Activated CD8-positive, alpha-beta T cell treated with anti-CD3 and anti-CD28 coated beads, Interleukin-2, amount 10 ng/mL, durations not matched to agents 7 days and 5 days (primary cell): ENCODE results near the gene ELFN1. TPM values are rescaled to one million over a fixed set of nuclear protein-coding genes. Genes with fewer than 3 reads are reported as not detected.

ENCODE experiments used
- ATAC-seq: fragments of 150-1000 bp; cut with Tn5 transposase; one replicate; pipeline ENCODE4 v1.10.0; 2021; ENCODE audit warnings: moderate library complexity
- CTCF ChIA-PET: fragments of 350-600 bp; sonication (Branson Sonifier 250); formaldehyde crosslinking; loops from one replicate; lab custom pipeline; 2021; ENCODE audit warnings: antibody characterized with exemption; lab: Charles Lee
- POLR2A ChIA-PET: fragments of 350-600 bp; sonication (Branson Sonifier 250); formaldehyde crosslinking; loops from one replicate; lab custom pipeline; 2021; ENCODE audit warnings: antibody characterized with exemption; lab: Charles Lee
- DNase-seq: peaks from one replicate; pipeline ENCODE4 v3.0.0-alpha.2; 2020
- H3K27ac Mint-ChIP-seq: one replicate; pipeline ENCODE4 v1.8.0; 2021; ENCODE audit warnings: mild to moderate bottlenecking, mixed read lengths
- H3K27me3 Mint-ChIP-seq: one replicate; pipeline ENCODE4 v1.8.0; 2021; ENCODE audit warnings: low read depth, mixed read lengths
- H3K36me3 Mint-ChIP-seq: one replicate; pipeline ENCODE4 v1.8.0; 2021; ENCODE audit warnings: low read depth, mixed read lengths
- H3K4me1 Mint-ChIP-seq: one replicate; pipeline ENCODE4 v1.8.0; 2021; ENCODE audit warnings: low read depth, mixed read lengths
- H3K4me3 Mint-ChIP-seq: one replicate; pipeline ENCODE4 v1.8.0; 2021; ENCODE audit warnings: mild to moderate bottlenecking, mixed read lengths
- H3K9me3 Mint-ChIP-seq: one replicate; pipeline ENCODE4 v1.8.0; 2022; ENCODE audit warnings: mixed read lengths; ENCODE audit not compliant: insufficient read depth
- total RNA-seq, 2 experiments: library from RNA; stranded (reverse); gene quantifications; one replicate each; pipeline ENCODE4 v1.2.3, GENCODE V29; 2021

ELFN1 gene
- total RNA-seq, 2 experiments from 2014 or later, result not detected

- CTCF ChIA-PET, result no interaction called here
- no peaks in the 10 kb centered on the region for H3K36me3 Mint-ChIP-seq
- H3K4me1 Mint-ChIP-seq, result peaks cover 36% of the 10 kb centered on the region
- DNase-seq, result peak; percentile 54
- ATAC-seq, result peak; percentile 51
- POLR2A ChIA-PET, result no interaction called here
- H3K9me3 Mint-ChIP-seq, result no peaks in the 10 kb centered on the region
- H3K27ac Mint-ChIP-seq, result peak overlapping the region; percentile 79
- peak overlapping the region; percentile 36 for H3K4me3 Mint-ChIP-seq
- H3K27me3 Mint-ChIP-seq, result peaks cover 2% of the 10 kb centered on the region
Measured at GRCh38 chr7:1741751-1742554, 71.9 kb downstream of the ELFN1 start.

GRCh38 chr7:1742555-1743303 is 72.7 kb downstream of the ELFN1 start:
- Mint-ChIP-seq H3K36me3 (no peaks in the 10 kb centered on the region), H3K4me1 (peaks cover 37% of the 10 kb centered on the region), H3K9me3 (no peaks in the 10 kb centered on the region), H3K27me3 (peaks cover 2% of the 10 kb centered on the region), H3K4me3 (peak overlapping the region; percentile 52), H3K27ac (peak overlapping the region; percentile 79)
- peak; percentile 62 for ATAC-seq
- CTCF ChIA-PET, result no interaction called here
- POLR2A ChIA-PET, result no interaction called here
- peak; percentile 38 for DNase-seq

GRCh38 chr7:1743481-1744230 is 73.6 kb downstream of the ELFN1 start:
- peaks cover 38% of the 10 kb centered on the region for H3K4me1 Mint-ChIP-seq

GRCh38 chr7:1744296-1745017 is 74.4 kb downstream of the ELFN1 start:
- Mint-ChIP-seq H3K27me3 (no peaks in the 10 kb centered on the region), H3K4me3 (no peak overlapping the region), H3K9me3 (no peaks in the 10 kb centered on the region), H3K4me1 (peaks cover 32% of the 10 kb centered on the region), H3K36me3 (no peaks in the 10 kb centered on the region), H3K27ac (no peak overlapping the region)
- CTCF ChIA-PET, result no interaction called here
- DNase-seq (no peak), ATAC-seq (no peak)
- POLR2A ChIA-PET, result no interaction called here

More at GRCh38 chr7:1743481-1744230, 73.6 kb downstream of the ELFN1 start:
- no peak for ATAC-seq
- POLR2A ChIA-PET, result no interaction called here
- CTCF ChIA-PET, result no interaction called here
- no peak for DNase-seq
- no peaks in the 10 kb centered on the region for H3K36me3 Mint-ChIP-seq
- no peak overlapping the region for H3K4me3 Mint-ChIP-seq
- no peaks in the 10 kb centered on the region for H3K9me3 Mint-ChIP-seq
- H3K27me3 Mint-ChIP-seq, result peaks cover 2% of the 10 kb centered on the region
- H3K27ac Mint-ChIP-seq, result no peak overlapping the region

- peaks cover 32% of the 10 kb centered on the region for H3K4me1 Mint-ChIP-seq
- ATAC-seq (no peak), DNase-seq (no peak)
- H3K9me3 Mint-ChIP-seq, result no peaks in the 10 kb centered on the region
- ChIA-PET CTCF (no interaction called here), POLR2A (no interaction called here)
- no peak overlapping the region for H3K4me3 Mint-ChIP-seq
- no peaks in the 10 kb centered on the region for H3K36me3 Mint-ChIP-seq
- H3K27me3 Mint-ChIP-seq, result no peaks in the 10 kb centered on the region
- no peak overlapping the region for H3K27ac Mint-ChIP-seq
Measured at GRCh38 chr7:1745018-1745532, 75.0 kb downstream of the ELFN1 start.

GRCh38 chr7:1745576-1746490 is 75.8 kb downstream of the ELFN1 start:
- CTCF ChIA-PET, result no interaction called here

GRCh38 chr7:1746491-1746975 is 76.5 kb downstream of the ELFN1 start:
- ATAC-seq (no peak), DNase-seq (no peak)
- ChIA-PET CTCF (no interaction called here), POLR2A (no interaction called here)
- Mint-ChIP-seq H3K36me3 (no peaks in the 10 kb centered on the region), H3K4me3 (no peak overlapping the region), H3K27ac (no peak overlapping the region), H3K27me3 (no peaks in the 10 kb centered on the region), H3K9me3 (no peaks in the 10 kb centered on the region), H3K4me1 (peaks cover 25% of the 10 kb centered on the region)

More at GRCh38 chr7:1745576-1746490, 75.8 kb downstream of the ELFN1 start:
- ATAC-seq (no peak), DNase-seq (no peak)
- Mint-ChIP-seq H3K4me3 (no peak overlapping the region), H3K27ac (no peak overlapping the region), H3K9me3 (no peaks in the 10 kb centered on the region), H3K27me3 (no peaks in the 10 kb centered on the region), H3K4me1 (peaks cover 28% of the 10 kb centered on the region), H3K36me3 (no peaks in the 10 kb centered on the region)
- POLR2A ChIA-PET, result no interaction called here

GRCh38 chr7:1747004-1747801 is 77.1 kb downstream of the ELFN1 start:
- H3K4me1 Mint-ChIP-seq, result peaks cover 19% of the 10 kb centered on the region
- H3K27ac Mint-ChIP-seq, result no peak overlapping the region

GRCh38 chr7:1748076-1748838 is 78.2 kb downstream of the ELFN1 start:
- Mint-ChIP-seq H3K36me3 (no peaks in the 10 kb centered on the region), H3K27ac (no peak overlapping the region)
- peak; percentile 47 for ATAC-seq

More at GRCh38 chr7:1747004-1747801, 77.1 kb downstream of the ELFN1 start:
- Mint-ChIP-seq H3K36me3 (no peaks in the 10 kb centered on the region), H3K4me3 (no peak overlapping the region), H3K9me3 (no peaks in the 10 kb centered on the region), H3K27me3 (no peaks in the 10 kb centered on the region)
- ChIA-PET CTCF (no interaction called here), POLR2A (no interaction called here)
- DNase-seq, result no peak
- ATAC-seq, result no peak

More at GRCh38 chr7:1748076-1748838, 78.2 kb downstream of the ELFN1 start:
- H3K27me3 Mint-ChIP-seq, result no peaks in the 10 kb centered on the region
- DNase-seq, result peak; percentile 27
- ChIA-PET CTCF (no interaction called here), POLR2A (no interaction called here)
- H3K9me3 Mint-ChIP-seq, result no peaks in the 10 kb centered on the region
- H3K4me1 Mint-ChIP-seq, result peaks cover 13% of the 10 kb centered on the region
- no peak overlapping the region for H3K4me3 Mint-ChIP-seq
